HG03342 (cell line): ENCODE measurements around the gene DNAAF1.
"Not testable (repeated sequence)": the region's sequence is repeated elsewhere in the genome, so short reads cannot be mapped to it uniquely, and the experiment has no call there.

Source experiments
- ATAC-seq: cut with Tn5 transposase; IDR thresholded peaks from one replicate; pipeline ENCODE4 v1.9.1; 2021; ENCODE audit warnings: mild to moderate bottlenecking, moderate library complexity; ENCODE audit not compliant: unreplicated experiment

The DNAAF1 gene

DNA sequence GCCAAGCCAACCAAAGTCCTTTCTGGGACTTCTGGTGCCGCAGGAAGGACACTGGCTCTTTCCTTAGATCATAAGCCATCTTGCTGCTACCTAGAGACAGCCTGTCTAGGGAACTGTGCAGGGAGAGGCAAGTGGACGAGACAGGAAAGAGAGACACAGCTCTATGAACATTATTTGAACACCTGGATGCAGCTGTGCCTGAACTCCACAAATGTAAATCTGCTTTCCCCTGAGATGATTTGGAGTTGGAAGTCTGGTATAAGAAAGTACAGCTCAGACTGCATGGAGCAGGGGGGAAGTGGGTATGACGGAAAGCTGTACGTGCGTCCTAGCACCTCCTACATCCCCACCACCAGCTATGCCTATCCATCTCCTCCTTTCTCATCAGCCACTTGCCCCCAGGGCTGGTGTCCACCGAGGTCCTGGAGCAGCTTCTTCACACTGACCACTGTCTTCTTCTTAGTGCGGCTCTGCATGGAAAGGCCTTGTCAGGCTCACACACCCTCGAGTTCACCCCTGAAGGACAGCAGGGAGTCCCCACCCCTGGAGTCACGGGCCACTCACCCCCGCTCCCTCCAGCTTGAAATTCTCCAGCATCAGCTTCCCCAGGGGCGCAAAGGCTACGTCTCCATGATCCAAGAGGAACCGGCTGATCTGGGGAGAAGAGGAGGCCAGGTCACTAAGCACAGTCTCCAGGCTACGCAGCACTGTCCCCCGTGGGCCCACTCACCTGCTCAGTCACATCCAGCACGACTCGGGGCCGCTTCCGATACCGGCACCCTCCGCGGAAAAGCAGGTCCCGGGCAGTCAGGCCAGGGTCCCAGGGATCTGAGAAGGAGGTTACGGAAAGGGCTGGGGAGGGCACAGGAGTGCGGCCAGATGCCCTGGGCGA is 37.8 kb downstream of the DNAAF1 start:
- ATAC-seq, result no peak

DNA sequence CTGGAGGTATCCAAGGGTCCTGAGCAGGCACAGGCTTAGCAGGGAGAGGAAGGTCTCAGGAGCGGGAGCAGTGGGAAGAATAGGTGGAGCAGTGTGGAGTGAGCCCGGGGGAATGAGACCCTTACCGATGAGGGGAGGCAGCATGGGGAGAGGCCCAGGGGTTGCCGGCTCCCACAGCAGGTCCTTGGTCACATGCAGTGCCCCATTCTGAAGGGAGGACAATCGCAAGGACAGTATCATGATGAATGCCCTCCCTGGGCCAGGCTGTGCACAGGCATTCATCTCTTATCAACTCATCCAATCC is 38.4 kb downstream of the DNAAF1 start:
- no peak for ATAC-seq

DNA sequence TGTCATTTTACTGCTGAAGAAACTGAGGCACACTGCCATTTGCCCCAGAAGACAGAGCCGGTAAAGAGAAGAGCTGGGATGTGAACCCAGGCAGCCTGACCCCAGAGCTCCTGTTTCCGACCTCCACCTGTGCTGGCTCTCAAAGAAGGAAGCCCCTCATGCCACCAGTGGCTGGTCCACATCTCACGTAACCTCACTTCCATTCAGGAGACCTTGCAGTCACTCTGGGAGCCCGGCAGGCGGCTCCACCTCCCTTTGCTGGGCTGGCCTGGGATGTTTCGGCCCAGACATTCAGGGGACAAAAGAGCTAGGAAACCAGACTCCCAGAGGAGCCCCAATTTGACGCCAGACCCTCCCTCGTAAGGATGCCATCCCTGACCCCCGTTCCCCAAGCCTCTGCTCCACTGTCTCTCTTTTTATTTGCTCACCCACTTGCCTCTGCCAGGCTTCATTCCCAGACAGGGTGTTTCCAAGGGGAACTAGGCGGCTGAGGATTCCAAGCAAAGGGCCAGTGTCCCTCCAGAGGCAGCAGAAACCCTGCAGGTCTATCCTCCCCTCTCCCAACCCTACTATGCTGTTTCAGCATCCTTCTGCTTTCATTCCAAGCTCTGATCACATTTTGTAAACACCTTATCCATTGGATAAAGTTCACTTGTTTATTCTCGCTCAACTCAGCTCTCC is 38.9 kb downstream of the DNAAF1 start:
- ATAC-seq, result no peak

DNA sequence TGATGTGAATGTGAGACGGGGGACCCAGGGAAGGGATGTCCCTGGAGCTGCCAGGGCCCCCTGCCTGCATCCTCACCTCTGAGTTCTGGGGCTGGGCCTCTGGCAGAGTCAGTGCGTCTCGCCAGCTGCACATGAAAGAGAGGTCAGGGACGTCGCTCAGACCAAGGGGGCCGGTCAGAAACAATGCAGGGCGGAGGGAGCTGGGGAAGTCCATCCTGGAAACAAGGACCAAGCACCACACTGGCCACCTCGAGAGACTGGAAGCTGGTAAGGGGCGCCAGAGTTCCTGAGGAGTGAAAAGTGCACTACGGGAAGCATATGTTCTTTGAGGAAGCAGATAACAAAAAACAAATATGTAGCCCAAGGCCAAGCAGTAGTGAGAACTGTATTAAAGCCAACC is 39.7 kb downstream of the DNAAF1 start:
- ATAC-seq, result no peak

GRCh38 chr16:84186685-84187437 is 41.8 kb downstream of the DNAAF1 start, which contains the start of gene TAF1C:
Gene TAF1C (minus strand): TSS chr16:84187057. CDS start chr16:84184988, 2,069 bp downstream.
- peak; percentile 95 for ATAC-seq

DNA sequence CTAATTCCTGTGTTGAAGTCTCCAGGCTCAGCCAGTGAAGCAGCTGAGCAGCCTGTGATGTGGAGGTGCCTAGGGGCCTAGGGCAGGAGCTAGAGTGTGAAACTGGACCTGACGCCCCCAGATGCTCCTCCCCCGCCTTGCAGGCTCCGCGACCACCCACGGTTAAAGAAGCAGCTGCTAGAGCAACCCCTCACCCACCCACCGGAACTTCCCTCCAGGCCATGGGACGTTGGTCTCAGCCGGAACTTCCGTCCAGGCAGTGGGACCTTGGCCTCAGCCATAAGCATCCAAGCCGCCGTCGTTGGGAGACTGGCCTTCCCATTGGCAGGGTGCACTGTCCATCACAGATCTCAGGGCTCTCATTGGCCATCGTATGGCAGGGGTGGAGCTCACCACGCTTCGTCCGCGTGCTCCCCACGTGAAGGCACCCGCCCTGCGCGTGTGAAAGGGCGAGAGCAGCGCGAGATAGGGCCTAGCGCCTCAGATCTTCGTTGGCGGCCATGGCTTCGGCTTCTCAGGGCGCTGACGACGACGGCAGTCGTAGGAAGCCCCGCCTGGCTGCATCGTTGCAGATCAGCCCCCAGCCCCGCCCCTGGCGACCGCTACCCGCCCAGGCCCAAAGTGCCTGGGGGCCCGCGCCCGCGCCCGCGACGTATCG is 45.8 kb downstream of the DNAAF1 start, which contains the start of gene ADAD2:
Gene ADAD2, plus strand, starts transcription at position 427 of the 658 bp plus-strand sequence. Its CDS starts 74 bp downstream, at position 501.
- ATAC-seq, result no peak

- no peak for ATAC-seq
Measured at GRCh38 chr16:84191466-84191865, 46.4 kb downstream of the DNAAF1 start.

DNA sequence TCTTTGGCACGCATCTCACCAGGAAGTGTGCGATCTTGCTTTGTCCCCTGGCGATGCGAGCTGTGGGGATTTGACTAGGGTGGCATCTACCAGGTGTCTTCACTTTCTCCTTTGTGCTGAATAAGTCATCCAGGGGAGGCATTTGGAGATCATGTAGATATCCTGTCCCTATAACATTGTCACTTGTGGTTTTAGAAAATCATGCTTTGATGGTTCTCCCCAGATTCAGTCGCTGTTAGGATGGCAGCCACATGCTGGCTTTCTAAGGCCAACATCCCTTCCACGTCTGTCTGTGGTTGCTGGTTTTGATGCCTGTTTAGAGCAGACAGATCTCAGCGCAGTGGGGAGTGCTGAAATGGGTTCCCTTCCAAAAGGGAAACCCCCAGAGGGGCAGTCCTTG is 48.4 kb downstream of the DNAAF1 start:
- ATAC-seq, result no peak

DNA sequence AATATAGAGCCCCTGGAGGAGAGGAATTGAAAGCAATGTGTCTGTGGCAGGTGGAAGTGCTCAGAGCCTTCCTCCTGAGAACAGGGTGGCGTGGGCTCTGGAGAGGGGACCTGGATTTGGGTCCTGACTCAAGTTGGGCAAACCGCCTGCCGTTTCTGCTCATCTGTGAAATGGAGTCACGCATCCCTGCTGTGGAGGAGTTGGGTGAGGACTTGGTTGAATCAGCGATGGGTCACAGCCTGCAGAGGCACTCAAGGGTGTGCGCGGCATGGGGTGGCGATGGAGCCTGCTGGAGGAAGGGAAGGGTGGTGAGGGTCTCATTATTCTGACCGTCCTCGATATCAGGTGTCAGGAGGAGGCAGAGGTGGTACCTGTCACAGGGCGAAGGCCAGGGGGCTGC is 48.9 kb downstream of the DNAAF1 start:
- ATAC-seq, result no peak

DNA sequence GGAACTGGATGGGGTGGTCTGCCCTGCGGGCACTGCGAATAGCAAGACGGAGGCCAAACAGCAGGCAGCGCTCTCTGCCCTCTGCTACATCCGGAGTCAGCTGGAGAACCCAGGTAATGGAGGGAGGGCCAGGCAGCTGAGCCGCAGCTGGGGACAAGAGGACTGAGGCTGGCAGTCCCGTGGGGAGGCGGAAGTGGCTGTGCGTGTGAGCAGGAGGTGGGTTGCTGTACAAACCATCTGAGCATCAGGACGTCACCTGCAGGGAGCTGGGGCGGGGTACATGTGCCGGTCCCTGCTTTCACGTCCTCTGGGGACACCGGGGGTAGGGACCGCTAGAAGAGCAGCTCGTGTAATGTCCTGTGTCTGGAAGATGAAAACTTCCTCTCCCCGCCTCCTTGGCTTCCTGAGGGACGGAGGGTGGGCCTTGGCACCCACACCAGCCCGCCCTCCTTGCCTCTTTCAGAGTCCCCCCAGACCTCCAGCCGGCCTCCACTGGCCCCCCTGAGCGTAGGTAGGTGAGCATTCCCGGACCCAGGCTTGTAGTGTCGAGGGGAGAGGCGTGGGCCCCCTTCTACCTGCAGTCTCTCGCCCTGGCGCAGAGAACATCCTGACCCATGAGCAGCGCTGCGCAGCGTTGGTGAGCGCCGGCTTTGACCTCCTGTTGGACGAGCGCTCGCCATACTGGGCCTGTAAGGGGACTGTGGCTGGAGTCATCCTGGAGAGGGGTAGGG is 49.5 kb downstream of the DNAAF1 start:
- ATAC-seq, result peak; percentile 88

DNA sequence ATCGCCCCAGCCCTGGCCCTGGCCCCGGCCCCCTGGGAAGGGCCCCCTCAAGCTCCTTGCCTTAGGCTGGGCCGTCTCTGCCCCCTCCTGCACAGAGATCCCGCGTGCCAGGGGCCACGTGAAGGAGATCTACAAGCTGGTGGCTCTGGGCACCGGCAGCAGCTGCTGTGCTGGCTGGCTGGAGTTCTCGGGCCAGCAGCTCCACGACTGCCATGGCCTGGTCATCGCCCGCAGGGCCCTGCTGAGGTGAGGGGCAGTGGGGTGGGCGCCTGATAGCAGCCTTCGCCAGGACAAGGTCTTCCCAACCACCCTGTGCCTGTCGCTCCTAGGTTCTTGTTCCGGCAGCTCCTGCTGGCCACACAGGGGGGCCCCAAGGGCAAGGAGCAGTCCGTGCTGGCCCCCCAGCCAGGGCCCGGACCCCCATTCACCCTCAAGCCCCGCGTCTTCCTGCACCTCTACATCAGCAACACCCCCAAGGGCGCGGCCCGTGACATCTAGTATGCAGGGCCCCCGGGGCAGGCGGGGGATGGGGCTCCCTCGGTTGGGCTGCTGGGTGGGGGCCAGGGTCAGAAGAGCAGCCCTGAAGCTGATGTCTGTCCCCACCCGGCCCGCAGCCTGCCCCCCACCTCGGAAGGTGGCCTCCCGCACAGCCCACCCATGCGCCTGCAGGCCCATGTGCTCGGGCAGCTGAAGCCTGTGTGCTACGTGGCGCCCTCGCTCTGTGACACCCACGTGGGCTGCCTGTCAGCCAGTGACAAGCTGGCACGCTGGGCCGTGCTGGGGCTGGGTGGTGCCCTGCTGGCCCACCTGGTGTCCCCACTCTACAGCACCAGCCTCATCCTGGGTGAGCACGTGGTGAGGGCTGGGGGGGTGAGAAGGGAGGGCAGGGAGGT is 50.3 kb downstream of the DNAAF1 start:
- ATAC-seq, result no peak

- no peak for ATAC-seq
Measured at GRCh38 chr16:84196101-84196500, 51.0 kb downstream of the DNAAF1 start.

DNA sequence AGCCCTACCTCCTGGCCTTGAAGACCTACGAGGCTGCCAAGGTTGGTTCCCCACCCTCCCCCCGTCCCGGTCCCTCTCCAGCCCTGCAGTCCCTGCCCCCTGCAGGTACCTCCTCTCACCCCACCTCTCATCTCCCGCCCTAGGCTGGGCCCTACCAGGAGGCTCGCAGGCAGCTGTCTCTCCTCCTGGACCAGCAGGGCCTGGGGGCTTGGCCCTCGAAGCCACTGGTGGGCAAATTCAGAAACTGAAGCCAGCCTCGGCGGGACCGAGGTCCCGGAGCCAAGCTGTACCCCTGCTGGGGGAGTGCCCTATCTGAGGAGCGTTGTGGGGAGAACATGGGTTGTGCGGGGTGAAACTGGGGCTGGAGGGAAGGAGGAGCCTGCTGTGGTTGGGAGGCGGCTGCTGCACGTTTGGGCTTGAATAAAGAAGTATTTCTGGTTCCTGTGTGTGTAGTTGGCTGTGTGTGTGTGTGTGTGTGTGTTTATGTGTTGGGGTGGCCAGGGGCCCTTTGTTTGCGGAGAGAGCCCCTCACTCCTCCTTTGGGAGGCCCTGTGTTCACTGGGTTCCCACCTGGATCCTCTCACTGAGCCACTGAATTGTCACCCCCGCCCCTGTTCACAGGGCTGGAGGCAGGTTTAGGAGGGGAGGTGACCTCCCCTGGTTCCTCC is 51.8 kb downstream of the DNAAF1 start:
- no peak for ATAC-seq

DNA sequence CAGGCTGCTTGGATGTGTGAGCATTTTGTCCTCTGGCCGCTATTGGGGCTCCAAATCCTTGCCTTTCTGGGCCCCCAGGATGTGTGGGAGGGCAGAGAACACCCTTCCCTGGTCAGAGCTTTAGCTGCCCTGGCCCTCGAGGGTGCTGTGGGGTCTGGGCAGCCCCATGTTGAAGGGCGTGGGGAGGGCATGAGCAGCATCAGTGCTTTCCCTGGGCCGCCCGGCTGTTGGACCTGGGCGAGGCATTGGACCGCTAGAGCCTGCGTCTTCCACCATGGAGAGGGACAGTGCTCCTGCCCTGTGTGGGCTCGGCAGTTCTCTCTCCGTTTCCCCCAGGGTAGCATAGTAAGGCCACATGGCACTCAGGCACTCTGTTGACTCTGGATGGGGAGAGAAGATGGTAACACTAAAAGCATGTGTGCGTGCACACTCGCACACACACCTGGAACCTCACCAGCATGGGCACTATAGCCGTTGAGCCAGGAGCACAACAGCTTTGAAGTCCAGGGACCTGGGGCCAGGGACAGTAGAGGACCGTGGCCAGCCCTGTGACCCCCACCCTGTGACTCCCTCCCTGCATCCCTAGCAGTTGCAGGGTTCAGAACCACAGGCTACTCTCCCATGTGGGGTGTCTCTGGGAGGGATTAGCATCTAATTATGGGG is 52.5 kb downstream of the DNAAF1 start:
- no peak for ATAC-seq

GRCh38 chr16:84198401-84198800 is 53.3 kb downstream of the DNAAF1 start:
- no peak for ATAC-seq

GRCh38 chr16:84199097-84199496 is 54.0 kb downstream of the DNAAF1 start:
- ATAC-seq, result no peak

GRCh38 chr16:84199861-84200260 is 54.8 kb downstream of the DNAAF1 start:
- no peak for ATAC-seq

DNA sequence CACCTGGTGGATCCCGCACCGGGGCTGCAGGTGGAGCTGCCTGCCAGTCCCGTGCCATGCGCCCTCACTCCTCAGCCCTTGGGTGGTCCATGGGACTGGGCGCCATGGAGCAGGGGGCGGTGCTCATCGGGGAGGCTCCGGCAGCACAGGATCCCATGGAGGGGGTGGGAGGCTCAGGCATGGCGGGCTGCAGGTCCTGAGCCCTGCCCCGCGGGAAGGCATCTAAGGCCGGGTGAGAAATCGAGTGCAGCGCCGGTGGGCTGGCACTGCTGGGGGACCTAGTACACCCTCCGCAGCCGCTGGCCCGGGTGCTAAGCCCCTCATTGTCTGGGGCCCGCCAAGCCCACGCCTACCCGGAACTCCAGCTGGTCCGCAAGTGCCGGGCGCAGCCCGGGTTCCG is 59.4 kb downstream of the DNAAF1 start:
- ATAC-seq, result not testable (repeated sequence)
